Activated CD4-positive, alpha-beta T cell treated with anti-CD3 and anti-CD28 coated beads for 1 hour (primary cell): ENCODE data around the gene TIAM2.

ENCODE experiments used
- DNase-seq: peaks from one replicate; pipeline ENCODE4 v3.0.0-alpha.2; 2020

Gene TIAM2

DNA sequence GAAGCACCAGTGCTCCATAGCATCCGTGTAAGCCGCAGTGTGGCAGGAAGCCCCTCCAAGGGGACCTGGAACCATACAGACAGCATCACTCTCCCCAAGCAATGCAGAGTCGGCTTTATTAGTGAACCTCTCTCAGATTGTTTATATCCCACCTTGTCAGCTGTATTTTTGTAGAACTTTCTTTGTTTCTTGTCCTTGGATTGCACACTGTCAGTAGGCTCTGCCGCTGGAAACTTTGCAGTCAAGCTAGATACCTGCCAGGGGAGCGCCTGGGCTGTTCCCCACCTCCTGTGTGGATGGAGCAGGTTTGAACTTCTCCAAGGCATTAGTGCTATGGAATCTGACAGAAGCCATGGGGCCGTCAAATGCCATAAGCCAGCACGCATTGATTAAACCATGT is 250.1 kb downstream of the TIAM2 start:
- no peak for DNase-seq

DNA sequence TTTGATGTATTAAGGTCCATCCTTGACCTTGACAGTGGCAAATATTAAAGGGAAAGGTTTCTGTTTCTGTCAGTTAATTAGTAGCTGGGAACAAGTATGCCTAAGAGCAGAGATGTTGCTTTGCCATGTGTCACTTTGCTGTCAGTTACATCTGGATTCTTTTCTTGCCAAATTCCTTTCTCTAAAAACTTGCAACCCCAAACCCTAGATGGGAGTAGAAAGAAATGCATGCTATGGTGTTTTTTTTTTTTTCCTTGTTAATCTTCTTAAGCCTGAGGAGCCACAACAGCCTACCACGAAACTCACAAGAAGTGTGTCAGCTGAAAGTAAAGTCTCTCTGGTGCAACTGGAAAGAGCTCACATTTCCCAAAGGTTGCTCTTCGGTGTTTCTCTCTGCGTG is 250.7 kb downstream of the TIAM2 start:
- no peak for DNase-seq

DNA sequence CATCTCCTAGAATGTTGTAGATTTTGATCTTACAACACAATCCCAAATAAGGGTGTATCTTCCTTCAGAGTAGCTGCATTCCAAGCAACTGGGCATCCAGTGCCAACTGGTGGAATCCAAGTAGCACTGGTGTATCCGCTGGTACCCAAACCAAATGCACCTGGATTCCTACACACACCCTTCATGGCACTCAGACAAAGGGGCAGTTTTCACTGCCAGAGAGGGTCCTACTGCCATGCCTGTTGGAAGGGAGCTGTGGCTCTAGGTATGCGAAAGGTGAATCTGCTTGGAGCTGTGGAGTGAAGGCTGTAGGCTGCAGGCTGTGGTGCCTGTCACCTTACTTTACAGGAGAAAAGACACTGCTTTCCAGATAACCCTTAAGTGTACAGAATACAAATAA is 251.7 kb downstream of the TIAM2 start:
- no peak for DNase-seq

DNA sequence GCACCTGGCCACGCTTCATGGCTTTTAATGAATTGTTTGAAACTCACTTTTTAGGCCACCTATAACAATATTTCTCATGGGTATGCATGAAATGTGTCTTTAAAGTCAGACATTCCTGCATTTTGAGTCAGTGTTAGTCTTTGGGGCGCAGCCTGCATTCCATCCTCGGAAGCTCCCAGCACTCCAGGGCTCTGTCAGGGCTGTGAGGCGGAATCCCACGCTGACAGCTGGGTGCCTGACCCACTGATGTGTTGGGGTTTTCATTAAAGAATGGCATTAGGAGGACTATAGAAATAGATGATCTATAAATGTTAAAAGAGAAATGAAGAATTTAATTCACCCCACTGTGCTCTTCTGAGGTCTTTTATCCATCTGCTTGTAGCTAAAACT is 252.5 kb downstream of the TIAM2 start:
- DNase-seq, result no peak

DNA sequence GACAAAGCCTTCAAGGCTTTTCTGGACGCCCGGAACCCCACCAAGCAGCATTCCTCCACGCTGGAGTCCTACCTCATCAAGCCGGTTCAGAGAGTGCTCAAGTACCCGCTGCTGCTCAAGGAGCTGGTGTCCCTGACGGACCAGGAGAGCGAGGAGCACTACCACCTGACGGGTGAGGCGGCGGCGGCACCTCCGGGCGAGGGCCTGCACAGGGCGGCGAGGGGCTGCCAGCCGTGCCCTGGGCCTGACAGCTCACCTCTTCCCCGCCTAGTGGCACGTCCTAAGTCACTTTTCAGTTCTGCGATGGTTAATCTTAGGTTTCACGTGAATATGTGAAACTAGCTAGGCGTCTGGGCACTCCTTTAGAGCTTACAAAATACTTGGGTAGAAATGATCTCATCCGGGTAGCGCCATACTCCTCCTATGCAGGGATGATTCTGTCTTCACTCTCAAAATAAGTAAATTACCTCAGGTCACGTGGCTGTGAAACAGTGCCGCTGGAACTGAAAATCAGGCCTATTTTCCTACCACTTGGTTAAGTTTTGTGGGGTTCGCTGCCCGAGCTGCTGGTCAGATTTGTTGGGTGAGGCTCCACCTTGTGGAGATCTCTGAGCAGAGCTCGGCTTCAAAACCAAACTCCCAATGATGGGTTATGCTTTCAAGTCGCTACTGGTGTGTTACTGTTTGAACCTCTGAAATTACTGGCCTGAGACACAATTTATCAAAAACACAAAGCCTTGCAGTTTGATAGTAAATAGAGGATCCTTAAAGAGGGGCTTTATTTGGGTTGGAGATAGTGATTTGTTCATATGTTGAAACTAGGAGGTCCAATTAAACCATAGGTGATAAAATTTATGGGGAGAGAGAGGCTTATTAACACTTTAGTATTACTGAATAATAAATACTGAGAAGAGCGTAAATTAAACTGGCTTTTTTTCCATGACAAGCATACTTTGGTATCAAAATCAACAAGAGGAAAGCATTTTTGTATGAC is 253.2 kb downstream of the TIAM2 start:
- DNase-seq, result no peak

DNA sequence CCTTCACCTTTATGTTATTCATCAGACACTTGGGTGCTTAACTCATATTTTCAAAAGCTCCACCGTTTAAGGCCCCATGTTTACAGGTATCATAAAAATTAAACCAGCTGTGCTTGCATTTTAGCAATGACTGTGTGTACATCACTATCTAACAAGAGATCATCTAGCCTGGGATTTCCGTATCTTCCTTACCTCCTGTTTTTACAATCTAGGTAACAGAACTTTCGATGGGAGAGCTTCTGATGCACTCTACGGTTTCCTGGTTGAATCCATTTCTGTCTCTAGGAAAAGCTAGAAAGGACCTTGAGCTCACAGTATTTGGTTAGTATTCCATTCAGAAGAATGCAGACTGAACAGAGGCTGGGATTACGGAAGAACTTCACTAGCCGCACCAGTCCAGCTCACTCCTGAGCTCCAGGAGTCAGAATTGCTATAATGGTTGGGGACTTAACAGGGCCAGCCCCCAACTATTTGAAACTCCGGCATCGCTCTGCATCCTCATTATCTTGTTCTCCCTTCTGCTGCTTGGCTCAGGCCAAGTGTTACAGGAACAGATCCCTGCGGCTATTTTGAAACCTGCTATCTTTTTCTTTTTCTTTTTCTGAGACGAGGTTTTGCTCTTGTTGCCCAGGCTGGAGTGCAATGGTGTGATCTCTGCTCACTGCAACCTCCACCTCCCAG is 255.7 kb downstream of the TIAM2 start:
- DNase-seq, result no peak

DNA sequence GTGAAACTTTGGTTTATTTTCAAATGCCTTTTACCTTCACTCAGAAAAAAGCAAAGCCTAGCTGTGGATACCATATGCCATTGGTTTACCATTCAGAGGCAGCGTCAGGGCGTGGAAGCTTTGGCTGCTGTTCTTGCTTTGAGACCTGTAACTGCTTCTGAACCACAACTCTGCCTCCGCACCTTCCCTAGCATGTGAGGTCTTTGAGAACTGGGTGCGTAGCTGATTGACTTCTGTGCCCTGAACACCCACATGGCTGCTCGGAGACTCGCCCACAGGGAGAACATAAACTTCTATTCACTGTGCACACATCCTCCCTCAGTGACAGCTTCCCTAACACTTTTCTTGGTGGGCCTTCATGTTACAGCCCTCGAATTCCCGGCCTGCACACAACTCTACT is 257.5 kb downstream of the TIAM2 start:
- no peak for DNase-seq

DNA sequence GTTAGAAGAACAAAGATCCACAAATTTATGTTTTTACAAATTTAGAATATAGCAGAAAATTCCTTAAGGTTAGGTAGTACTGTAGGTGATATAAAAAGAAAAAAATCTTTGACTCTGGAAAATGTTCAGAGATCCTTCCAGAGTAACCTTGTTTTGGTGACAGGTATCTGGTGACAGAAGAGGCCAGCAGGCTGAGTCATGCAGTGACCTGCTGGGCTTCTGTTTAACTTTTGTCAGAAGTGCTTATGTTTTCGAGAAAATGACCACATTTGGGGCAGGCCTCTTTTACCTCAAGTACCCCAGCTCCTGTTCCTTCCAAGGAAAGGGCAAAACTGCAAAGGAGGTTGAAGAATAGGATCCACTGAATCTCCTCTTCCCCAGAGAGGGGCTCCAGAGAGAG is 258.2 kb downstream of the TIAM2 start:
- DNase-seq, result no peak

DNA sequence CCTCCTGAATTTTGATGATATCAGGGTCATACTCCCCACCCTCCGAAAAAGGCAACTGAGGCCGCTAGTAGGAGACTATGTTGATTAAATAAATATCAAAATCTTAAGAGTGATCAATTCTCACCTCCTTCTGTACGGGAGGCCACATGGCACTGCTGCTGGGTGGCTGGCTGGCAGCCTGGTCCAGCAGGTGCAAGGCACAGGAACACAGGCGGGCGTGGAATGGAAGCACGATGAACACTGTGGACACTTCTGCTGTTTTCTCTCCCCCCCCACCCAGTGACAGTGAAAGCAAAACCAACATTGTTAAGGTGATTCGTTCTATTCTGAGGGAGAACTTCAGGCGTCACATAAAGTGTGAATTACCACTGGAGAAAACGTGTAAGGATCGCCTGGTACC is 259.0 kb downstream of the TIAM2 start:
- no peak for DNase-seq

DNA sequence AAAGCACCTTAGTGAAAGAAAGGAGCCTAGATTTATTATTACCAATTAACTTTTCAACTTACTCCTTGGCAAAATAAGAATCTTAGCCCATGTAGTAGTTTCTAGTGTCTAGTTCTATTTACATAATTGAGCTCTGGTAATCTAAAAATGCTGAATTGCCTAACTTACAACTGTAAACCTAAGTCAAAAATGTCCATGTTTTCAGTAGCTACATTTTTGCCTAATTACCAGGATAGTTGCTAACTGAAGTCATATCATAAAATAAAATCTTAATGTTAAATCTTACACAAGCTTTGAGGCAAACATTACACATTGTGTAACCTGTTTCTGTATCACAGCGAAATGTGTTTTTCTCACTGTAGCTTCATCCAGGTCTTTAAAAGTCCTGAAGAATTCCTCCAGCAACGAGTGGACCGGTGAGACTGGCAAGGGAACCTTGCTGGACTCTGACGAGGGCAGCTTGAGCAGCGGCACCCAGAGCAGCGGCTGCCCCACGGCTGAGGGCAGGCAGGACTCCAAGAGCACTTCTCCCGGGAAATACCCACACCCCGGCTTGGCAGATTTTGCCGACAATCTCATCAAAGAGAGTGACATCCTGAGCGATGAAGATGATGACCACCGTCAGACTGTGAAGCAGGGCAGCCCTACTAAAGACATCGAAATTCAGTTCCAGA is 261.1 kb downstream of the TIAM2 start:
- no peak for DNase-seq

DNA sequence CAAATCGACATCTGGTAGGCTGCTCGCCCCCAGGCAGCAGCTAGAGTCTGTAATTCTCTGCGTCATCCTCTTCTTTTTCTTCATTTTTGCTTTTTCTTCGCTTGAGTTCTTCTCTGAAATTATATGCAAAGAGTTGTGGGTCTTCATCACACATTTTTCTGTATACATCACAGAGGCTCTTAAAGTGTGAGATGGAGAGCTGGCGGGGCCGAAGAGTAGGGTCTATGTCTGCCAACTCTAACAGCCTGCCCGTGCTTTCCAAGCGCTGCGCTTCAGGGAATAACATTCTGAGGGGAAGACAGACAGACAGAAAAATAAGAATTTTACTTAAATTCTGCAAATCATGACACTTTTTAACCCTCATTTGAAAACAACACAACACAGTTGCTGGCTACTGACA is 262.7 kb downstream of the TIAM2 start:
- no peak for DNase-seq

DNA sequence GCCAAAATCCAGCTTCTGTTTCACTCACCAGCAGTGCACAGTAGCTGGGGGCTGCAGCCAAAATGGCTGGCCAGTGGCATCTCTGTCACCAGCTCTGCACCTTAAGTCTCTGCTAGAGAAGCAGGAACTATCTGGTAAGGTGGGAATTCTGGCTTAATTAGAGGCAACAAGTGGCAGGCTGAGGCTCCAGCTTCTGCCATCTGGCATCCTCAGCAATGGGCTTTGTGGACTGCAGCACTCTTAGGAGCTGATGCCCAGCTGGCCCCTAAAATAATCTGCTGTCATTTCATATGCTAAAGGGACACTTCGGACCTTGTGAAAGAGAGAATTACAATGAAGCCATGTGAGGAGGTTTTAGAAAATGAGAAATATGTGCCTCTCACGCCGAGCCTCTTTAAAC is 264.1 kb downstream of the TIAM2 start:
- DNase-seq, result no peak

DNA sequence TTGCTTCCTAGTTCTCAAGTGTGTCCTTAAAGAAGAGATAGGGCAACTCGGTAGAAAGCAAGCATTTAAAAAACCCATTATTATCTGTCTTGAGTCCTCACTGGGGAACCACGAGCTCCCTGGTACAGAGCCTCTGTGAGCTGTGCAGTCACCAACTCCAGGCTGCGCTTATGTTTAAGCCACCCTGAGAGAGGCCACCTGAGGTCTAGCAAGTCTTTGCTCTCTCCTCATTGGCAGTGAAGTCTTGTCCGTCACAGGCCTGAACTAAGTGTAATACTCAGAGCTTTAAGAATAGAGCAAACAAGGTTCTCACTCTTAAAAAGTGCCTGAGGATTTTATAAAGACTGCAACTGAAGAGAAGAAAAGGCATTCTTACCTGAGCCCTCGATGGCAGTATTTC is 264.8 kb downstream of the TIAM2 start:
- no peak for DNase-seq

DNA sequence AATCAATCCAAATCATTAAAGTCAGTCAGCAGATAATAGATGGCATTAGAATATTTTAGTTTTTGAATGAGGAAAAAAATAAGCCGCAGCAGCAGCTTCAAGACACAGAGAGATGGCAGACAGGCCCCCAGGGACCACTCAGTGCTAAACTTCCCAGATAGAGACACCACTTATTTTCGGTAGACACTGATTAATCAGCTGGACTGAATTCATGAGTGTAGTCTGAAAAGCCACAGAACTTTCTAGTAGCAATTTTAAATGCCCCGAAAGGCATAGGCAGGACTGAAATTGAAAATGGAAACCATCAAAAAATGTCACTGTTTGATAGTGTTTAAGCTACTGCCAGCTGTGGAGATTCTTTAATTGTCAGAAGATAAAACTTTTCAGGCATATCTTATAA is 265.6 kb downstream of the TIAM2 start:
- no peak for DNase-seq

DNA sequence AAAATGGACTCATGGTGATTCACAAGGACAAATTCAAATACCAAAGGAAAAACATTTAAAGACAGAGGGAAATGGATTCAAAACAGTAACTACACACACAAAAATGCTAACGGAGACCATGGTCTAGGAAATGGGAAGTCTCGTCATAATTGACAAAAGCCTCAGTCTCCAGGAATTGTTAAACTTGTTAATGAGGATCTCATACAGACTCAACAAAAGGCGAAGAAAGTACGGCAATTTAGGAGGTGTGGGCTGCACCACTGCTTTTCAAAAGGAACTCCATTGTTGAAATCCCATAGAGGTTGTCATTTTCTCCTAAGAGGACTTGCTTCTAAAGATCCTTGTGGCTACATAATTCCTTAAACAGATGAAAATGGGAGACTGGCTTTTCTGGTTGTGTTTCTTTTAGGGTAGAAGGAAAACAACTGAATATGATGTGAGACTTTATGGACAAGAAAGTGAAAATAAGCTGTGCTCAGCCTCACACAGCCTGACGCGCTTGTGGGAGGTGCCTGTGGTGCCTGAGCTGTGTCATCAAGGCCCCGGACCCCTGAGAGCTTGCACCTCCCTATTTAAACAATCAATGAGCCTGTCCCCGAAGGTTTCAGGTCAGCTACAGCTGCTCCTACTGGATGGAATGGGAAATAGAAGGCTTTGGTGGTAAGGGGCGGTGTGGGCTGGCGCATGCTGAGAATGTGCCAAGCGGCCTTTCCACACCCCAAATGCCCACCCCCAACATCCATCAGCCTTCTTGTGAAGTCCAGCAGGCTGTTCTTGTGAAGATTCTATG is 266.2 kb downstream of the TIAM2 start:
- no peak for DNase-seq

DNA sequence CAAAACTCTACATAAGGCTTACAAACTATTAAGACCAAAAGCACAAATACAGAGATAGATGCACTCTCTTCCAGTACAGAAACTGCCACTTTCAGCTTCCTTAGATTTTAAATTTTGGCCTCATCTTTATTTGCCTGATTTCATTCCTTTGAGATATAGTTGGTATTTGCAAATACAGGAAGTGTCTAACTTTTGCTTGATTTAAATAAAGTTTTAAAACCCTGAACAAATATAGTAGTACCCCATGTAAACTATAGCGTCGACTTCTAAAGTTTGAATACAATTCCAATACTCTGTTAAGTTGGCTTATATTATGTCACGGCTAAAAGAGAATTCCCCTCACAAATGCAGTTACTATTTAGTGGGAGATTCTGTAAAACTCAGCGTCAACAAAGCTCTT is 267.5 kb downstream of the TIAM2 start:
- DNase-seq, result no peak

DNA sequence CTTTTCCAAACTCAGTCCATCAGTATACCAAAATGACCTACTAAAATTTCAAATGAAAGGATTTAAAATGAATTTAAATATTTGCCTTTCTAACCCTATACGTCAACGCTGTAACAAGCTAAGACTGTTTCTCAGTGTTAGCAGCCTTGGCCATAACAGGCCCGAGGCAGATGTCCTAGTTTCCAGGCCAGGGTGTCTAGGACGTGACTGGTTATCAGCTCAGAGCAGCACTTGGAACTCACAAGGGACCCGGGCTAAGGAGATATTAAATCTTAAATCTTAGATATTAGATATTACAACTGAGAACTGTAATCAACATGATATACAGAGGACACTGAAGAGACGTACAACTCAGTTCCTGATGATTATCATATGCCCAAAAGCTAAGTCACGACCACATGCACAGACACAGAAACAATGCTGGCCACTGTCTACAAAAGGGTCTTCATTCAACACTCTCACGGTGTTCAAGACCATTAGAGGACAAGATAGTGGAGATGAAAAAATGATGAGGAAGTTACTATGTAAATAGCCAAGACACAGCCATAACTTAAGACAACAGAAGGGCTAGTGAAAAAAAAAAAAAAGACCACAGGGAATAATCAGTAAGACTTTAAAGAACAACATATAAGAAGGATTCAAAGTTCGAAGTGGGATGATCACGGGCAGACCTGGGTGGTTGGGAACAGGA is 268.4 kb downstream of the TIAM2 start, which contains the start of gene CLDN20:
TSS of gene CLDN20 (plus strand) at position 641 of the 691 bp plus-strand sequence. CDS start 11,707 bp downstream, outside the sequence.
- DNase-seq, result no peak

DNA sequence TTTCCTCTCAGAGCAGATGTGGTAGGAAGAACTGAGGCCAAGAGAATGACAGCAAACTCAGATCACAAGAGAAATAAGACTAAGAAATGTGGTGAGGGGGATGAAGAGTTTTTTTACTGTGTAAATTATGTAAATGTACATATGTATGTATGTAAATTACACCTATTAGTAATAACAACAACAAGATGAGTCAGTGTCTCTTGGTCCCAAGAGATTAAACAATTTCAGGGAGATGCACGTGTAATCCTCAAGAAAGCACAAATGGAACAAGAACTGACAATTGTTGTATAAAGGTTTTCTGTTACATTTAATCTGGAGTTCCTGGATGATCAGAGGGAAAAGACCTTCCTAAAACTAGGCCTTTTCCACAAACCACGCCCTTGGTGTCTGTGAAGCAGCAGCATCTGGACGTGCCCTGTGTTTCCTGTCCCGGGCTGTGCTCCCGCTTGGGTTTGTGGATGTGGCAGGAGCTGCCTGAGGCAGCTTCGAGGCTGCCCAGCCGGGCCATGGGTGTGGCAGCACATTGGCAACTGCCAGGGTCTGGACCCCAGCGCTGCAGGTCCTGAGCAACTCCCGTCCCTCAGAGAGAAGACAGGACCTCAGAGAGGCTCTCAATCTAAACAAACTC is 269.7 kb downstream of the TIAM2 start:
- no peak for DNase-seq

DNA sequence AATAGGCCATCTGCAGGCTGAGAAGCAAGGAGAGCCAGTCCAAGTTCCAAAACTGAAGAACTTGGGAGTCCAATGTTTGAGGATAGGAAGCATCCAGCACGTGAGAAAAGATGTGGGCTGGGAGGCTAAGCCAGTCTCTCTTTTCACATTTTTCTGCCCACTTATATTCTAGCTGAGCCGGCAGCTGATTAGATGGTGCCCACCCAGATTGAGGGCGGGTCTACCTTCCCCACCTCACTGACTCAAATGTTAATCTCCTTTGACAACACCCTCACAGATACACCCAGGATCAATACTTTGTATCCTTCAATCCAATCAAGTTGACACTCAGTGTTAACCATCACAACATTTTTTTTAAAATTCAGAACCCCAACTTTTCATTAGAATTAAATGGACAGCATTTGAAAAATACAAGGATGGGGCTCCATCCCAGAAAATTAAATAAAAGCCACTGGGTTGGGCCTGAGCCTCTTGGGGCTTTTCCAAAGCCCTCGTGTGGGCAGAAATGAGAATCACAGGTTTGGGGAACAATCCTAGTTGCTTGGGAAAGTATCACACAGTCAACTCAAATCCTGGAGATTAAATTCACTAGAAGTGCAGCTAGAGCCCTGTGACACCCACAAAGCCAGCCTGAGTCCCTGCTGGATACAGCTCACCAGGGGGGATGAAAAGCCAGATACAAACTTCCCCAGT is 270.9 kb downstream of the TIAM2 start:
- no peak for DNase-seq

DNA sequence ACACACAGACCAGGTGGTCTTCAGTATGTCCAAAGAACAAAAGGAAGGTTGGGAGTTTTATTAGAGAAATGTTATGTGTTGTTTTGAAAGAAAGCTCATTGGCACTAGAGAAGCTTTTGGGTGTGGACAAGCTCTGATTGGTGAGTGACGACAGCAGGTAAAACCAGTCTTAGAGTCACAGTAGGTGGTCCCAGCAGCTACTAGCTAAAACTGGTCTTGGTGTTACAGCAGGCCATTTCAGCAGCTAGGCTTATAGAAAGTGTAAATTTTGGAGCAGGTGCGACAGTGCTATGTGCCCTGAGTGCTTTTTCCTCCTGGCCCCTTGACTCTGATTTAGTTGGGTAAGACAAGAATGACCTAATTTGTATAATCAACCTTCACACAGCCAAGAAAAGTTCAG is 272.3 kb downstream of the TIAM2 start:
- DNase-seq, result no peak
